H1 (cell line): Measurements from ENCODE around the gene MAPK11. TPM values are rescaled to one million over a fixed set of nuclear protein-coding genes. Genes with fewer than 3 reads are reported as not detected.

Source experiments
- CBX5 ChIP-seq: fragments of 300-800, 300-1000 bp; sonication (generic); IDR thresholded peaks from 2 replicates; pipeline ENCODE4 v1.7.1; 2016; ENCODE audit warnings: antibody characterized with exemption, low read length, low read depth
- JUN ChIP-seq: IDR thresholded peaks from 2 replicates; pipeline ENCODE4 v1.6.1; 2011; ENCODE audit warnings: low read depth, mild to moderate bottlenecking, improper control_type of control experiment, low read length
- SP2 ChIP-seq: IDR thresholded peaks from 2 replicates; pipeline ENCODE4 v1.6.1; 2012; ENCODE audit warnings: mild to moderate bottlenecking, low read length, inconsistent platforms
- TAF1 ChIP-seq: IDR thresholded peaks from 2 replicates; pipeline ENCODE4 v1.6.1; 2011; ENCODE audit warnings: mild to moderate bottlenecking, low read depth, low read length
- polyA plus RNA-seq, 7 experiments: library from polyadenylated mRNA; depleted of rRNA in 3 of 7; stranded (reverse) in 5 of 7; unstranded in 2 of 7; fragments of >200 nt in 5 of 7; fragments of 200-250 nt in 2 of 7; gene quantifications; 1 replicate in 5 of 7; 2 replicates in 1 of 7; 4 replicates in 1 of 7; pipeline versions ENCODE4 v1.2.1 to v1.2.3, GENCODE V29; 2011 to 2013; ENCODE audit warnings: missing spikeins in 2 of 7, mixed read lengths in 2 of 7
- total RNA-seq: library from RNA; stranded (reverse); fragmentation: NEBNext Ultra II Directional; extraction: Animal tissue kit (Norgen Biotek cat#: 25700); gene quantifications from 2 replicates; pipeline ENCODE4 v1.2.1, GENCODE V29; 2021

Gene MAPK11
- total and polyA plus RNA-seq, 2 of the 8 experiments (the other 6 are each of a cell fraction or from before 2014, with no cell fraction given), result 0.70 to 1.5 TPM

DNA sequence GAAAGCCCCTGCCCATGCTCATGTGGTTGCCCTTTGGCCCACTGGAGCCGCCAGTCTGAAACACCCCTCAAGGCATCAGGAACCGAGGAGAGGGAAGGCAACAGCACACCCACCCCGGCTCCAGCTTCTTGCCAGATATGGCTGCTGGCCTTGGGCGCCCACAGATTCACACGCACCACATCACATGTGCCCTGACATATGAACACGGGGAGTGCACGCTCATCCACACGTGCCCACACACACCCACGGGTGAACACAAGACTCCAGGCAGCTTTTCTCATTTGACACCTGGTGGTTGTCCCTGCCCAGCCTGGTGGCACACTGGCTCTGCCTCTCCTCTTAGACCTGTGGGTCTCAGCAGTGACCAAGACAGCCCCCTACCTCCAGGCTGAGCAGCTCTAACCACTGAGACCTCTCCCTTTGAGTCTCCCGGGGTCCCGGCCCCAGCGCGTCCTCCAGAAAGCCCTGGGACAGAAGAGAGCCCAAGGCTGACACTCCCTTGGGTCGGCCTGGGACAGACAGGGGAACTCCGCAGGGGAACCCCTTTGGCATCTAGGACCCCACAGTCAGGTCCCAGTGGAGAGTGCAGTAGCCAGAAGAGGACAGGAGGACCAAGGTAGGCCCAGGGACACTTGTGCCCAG is 6.0 kb downstream of the MAPK11 start (continued):
- TF ChIP-seq JUN (no peak), SP2 (no peak), CBX5 (no peak), TAF1 (no peak)
